A673 (cell line): Measurements from ENCODE around the gene DPYSL4. TPM values are rescaled to one million over a fixed set of nuclear protein-coding genes. Genes with fewer than 3 reads are reported as not detected.
A peak's percentile ranks its signal among the peaks of the same experiment; 100 is the strongest.

Experiments
- BruUV-seq: library from RNA; stranded (reverse); fragments of 400-500 nt; replicated peaks from 2 replicates; lab custom pipeline; 2021; lab: Mats Ljungman, UMichigan
- CTCF ChIA-PET: fragments of 300-600 bp; sonication (Branson Sonifier 250); formaldehyde crosslinking; loops from one replicate; lab custom pipeline; 2022; ENCODE audit warnings: antibody characterized with exemption; lab: Charles Lee
- POLR2A ChIA-PET: fragments of 300-600 bp; sonication (Branson Sonifier 250); formaldehyde crosslinking; loops from one replicate; lab custom pipeline; 2022; ENCODE audit warnings: antibody characterized with exemption; ENCODE audit not compliant: low non-redundant PET; lab: Charles Lee
- DNase-seq: peaks from one replicate; pipeline ENCODE4 v3.0.0-alpha.2; 2015; ENCODE audit warnings: low spot score
- H3K27ac ChIP-seq: fragments of 200-600 bp; sonication (generic); 2 replicates; pipeline ENCODE4 v1.5.1; 2016; ENCODE audit warnings: mixed run types, low read depth, mild to moderate bottlenecking, mixed read lengths, antibody characterized with exemption, low read length; ENCODE audit not compliant: poor library complexity, severe bottlenecking
- H3K27me3 ChIP-seq: fragments of 200-600 bp; sonication (generic); replicated peaks from 2 replicates; pipeline ENCODE4 v1.6.1; 2017; ENCODE audit warnings: mixed run types, low read depth, mild to moderate bottlenecking, mixed read lengths, antibody characterized with exemption, low read length; ENCODE audit not compliant: insufficient read depth, poor library complexity
- H3K36me3 ChIP-seq: fragments of 200-600 bp; sonication (generic); 2 replicates; pipeline ENCODE4 v1.6.1; 2016; ENCODE audit warnings: mixed run types, mild to moderate bottlenecking, mixed read lengths, antibody characterized with exemption, low read length; ENCODE audit not compliant: insufficient read depth, poor library complexity, severe bottlenecking
- H3K4me1 ChIP-seq: fragments of 200-600 bp; sonication (generic); 2 replicates; pipeline ENCODE4 v1.6.1; 2017; ENCODE audit warnings: mixed run types, mild to moderate bottlenecking, mixed read lengths, antibody characterized with exemption, low read length; ENCODE audit not compliant: insufficient read depth, poor library complexity, severe bottlenecking
- H3K4me3 ChIP-seq: fragments of 200-600 bp; sonication (generic); 2 replicates; pipeline ENCODE4 v1.5.1; 2016; ENCODE audit warnings: low read depth, mixed run types, mild to moderate bottlenecking, mixed read lengths, low read length; ENCODE audit not compliant: poor library complexity, severe bottlenecking
- H3K9me3 ChIP-seq: fragments of 200-600 bp; sonication (generic); 2 replicates; pipeline ENCODE4 v1.6.1; 2016; ENCODE audit warnings: mixed run types, low read depth, mild to moderate bottlenecking, mixed read lengths, antibody characterized with exemption, low read length; ENCODE audit not compliant: poor library complexity, severe bottlenecking
- CTCF ChIP-seq: fragments of 300-800, 200-600 bp; sonication (generic); conservative IDR thresholded peaks from 2 replicates; pipeline ENCODE4 v1.5.1; 2017; ENCODE audit warnings: low read depth, mild to moderate bottlenecking, antibody characterized with exemption, low read length, moderate library complexity, mixed read lengths
- EZH2 ChIP-seq: fragments of 200-600 bp; sonication (generic); IDR thresholded peaks from 2 replicates; pipeline ENCODE4 v1.6.1; 2017; ENCODE audit warnings: borderline replicate concordance, low read depth, mild to moderate bottlenecking, mixed read lengths, antibody characterized with exemption, low read length; ENCODE audit not compliant: poor library complexity, severe bottlenecking
- intact Hi-C: fragments of 100-400 bp; cut with micrococcal nuclease; formaldehyde crosslinking; loops from one replicate; pipeline ENCODE4 v1.10.0; 2022; ENCODE audit not compliant: unreplicated experiment
- total RNA-seq: library from RNA; stranded (reverse); gene quantifications from 2 replicates; pipeline ENCODE4 v1.2.3, GENCODE V29; 2021

The DPYSL4 gene
- total RNA-seq, 1 experiment from 2014 or later: 13.1 TPM

GRCh38 chr10:132252412-132252811 lies 65.7 kb downstream of the DPYSL4 start:
- TF ChIP-seq CTCF (peak; percentile 36; the same call in 1 of the 2 replicates), EZH2 (no peak)
- Histone ChIP-seq H3K27ac (no peak overlapping the region), H3K27me3 (no peaks in the 10 kb centered on the region), H3K36me3 (no peaks in the 10 kb centered on the region), H3K9me3 (no peaks in the 10 kb centered on the region), H3K4me3 (no peak overlapping the region), H3K4me1 (no peaks in the 10 kb centered on the region)
- intact Hi-C loops: no loop called here
- ChIA-PET POLR2A (no interaction called here), CTCF (no interaction called here)
- BruUV-seq: no TSS peak
- no peak for DNase-seq

GRCh38 chr10:132253092-132253687 lies 66.4 kb downstream of the DPYSL4 start:
- Histone ChIP-seq H3K9me3 (no peaks in the 10 kb centered on the region), H3K4me3 (no peak overlapping the region), H3K27ac (no peak overlapping the region), H3K4me1 (no peaks in the 10 kb centered on the region), H3K36me3 (no peaks in the 10 kb centered on the region), H3K27me3 (no peaks in the 10 kb centered on the region)
- BruUV-seq: no TSS peak
- ChIA-PET CTCF (no interaction called here), POLR2A (no interaction called here)
- no peak for DNase-seq
- no peak for TF ChIP-seq EZH2
- TF ChIP-seq CTCF: no peak
- intact Hi-C loops: no loop called here

GRCh38 chr10:132254841-132255240 lies 68.1 kb downstream of the DPYSL4 start:
- POLR2A ChIA-PET: no interaction called here

More at GRCh38 chr10:132254841-132255240, 68.1 kb downstream of the DPYSL4 start:
- Histone ChIP-seq H3K4me1 (no peaks in the 10 kb centered on the region), H3K27me3 (no peaks in the 10 kb centered on the region), H3K36me3 (no peaks in the 10 kb centered on the region), H3K9me3 (no peaks in the 10 kb centered on the region), H3K4me3 (no peak overlapping the region), H3K27ac (no peak overlapping the region)
- no TSS peak for BruUV-seq
- DNase-seq: no peak
- intact Hi-C loops: no loop called here
- CTCF ChIA-PET: no interaction called here
- no peak for TF ChIP-seq CTCF
- no peak for TF ChIP-seq EZH2

Other genes starting within 250 kb of the DPYSL4 start
- 24.9 and 33.2 TPM in 2 replicates for gene BNIP3, start 205.0 kb upstream of the DPYSL4 start, total RNA-seq
- gene JAKMIP3, start 121.0 kb upstream of the DPYSL4 start, total RNA-seq: 2.0 and 2.8 TPM in 2 replicates
- 16.5 and 20.0 TPM in 2 replicates for gene STK32C, start 121.0 kb downstream of the DPYSL4 start, total RNA-seq
- 11.5 and 12.2 TPM in 2 replicates for gene LRRC27, start 145.2 kb downstream of the DPYSL4 start, total RNA-seq
- 18.6 and 21.2 TPM in 2 replicates for gene PWWP2B, start 210.3 kb downstream of the DPYSL4 start, total RNA-seq